NCI-H1092 treated with DMSO at 0.1 percent for 48 hours (cell line): ENCODE results near the gene FOXK2.

ENCODE experiments used
- DNase-seq: peaks from one replicate; lab custom pipeline; 2025; lab: John Stamatoyannopoulos, UW

The FOXK2 gene

GRCh38 chr17:82518826-82519810 lies at the start of gene FOXK2:
TSS of gene FOXK2 (plus strand) at chr17:82519732. CDS start at chr17:82519889, 157 bp downstream.
- peak; percentile 88 for DNase-seq

- DNase-seq: no peak
Observed at GRCh38 chr17:82470065-82470464, 49.5 kb upstream of the FOXK2 start.

GRCh38 chr17:82474223-82475010 lies 45.1 kb upstream of the FOXK2 start:
- DNase-seq: no peak

GRCh38 chr17:82475458-82475857 lies 44.1 kb upstream of the FOXK2 start:
- DNase-seq: no peak

- DNase-seq: no peak
Observed at GRCh38 chr17:82477934-82478333, 41.6 kb upstream of the FOXK2 start.

GRCh38 chr17:82479602-82480001 lies 39.9 kb upstream of the FOXK2 start:
- DNase-seq: no peak

GRCh38 chr17:82480318-82480717 lies 39.2 kb upstream of the FOXK2 start:
- no peak for DNase-seq

- DNase-seq: no peak
Observed at GRCh38 chr17:82483204-82483660, 36.3 kb upstream of the FOXK2 start.

GRCh38 chr17:82483836-82484235 lies 35.7 kb upstream of the FOXK2 start:
- DNase-seq: no peak

GRCh38 chr17:82486231-82487094 lies 33.1 kb upstream of the FOXK2 start:
- no peak for DNase-seq

GRCh38 chr17:82487910-82488309 lies 31.6 kb upstream of the FOXK2 start:
- no peak for DNase-seq

- no peak for DNase-seq
Observed at GRCh38 chr17:82489117-82489516, 30.4 kb upstream of the FOXK2 start.

GRCh38 chr17:82489851-82490511 lies 29.6 kb upstream of the FOXK2 start:
- no peak for DNase-seq

GRCh38 chr17:82490512-82491195 lies 28.9 kb upstream of the FOXK2 start:
- no peak for DNase-seq

GRCh38 chr17:82491196-82491530 lies 28.4 kb upstream of the FOXK2 start:
- no peak for DNase-seq

- no peak for DNase-seq
Observed at GRCh38 chr17:82491533-82491932, 28.0 kb upstream of the FOXK2 start.

- DNase-seq: no peak
Observed at GRCh38 chr17:82492643-82493225, 26.8 kb upstream of the FOXK2 start.

GRCh38 chr17:82493226-82493781 lies 26.2 kb upstream of the FOXK2 start:
- no peak for DNase-seq

- DNase-seq: peak; percentile 96
Observed at GRCh38 chr17:82494236-82495055, 25.1 kb upstream of the FOXK2 start.
